Activated CD4-positive, CD25-positive, alpha-beta regulatory T cell treated with anti-CD3 and anti-CD28 coated beads, Interleukin-2, amount 50 U/mL, for 16 hours (primary cell): ENCODE data around the gene C4orf50.

Experiments used
- DNase-seq: peaks from one replicate; pipeline ENCODE4 v3.0.0-alpha.2; 2020; ENCODE audit warnings: low read depth, low spot score

Gene C4orf50

DNA sequence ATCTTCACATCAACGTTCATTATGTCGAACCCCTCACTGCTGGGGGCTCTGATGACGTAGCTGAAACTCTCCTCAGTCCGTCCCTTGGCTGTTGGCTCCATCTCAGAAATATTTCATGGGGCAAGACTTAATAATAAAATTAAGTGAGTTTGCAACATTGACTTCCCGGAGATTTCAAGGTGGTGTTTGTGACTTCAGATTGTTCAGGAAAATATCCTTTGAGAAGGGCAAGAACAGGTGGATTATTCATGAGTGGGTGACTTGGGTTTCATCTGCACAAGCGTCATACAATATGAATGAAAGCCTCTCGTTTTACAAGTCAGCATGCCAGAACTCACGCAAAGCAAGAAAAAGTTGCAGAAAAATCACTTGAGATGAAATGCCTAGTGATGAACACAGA is at the start of gene C4orf50:
C4orf50 (minus strand) TSS at position 101 of the 400 bp plus-strand sequence.
- DNase-seq, result no peak

GRCh38 chr4:6065934-6066590 is 47.8 kb upstream of the C4orf50 start:
- DNase-seq, result no peak

DNA sequence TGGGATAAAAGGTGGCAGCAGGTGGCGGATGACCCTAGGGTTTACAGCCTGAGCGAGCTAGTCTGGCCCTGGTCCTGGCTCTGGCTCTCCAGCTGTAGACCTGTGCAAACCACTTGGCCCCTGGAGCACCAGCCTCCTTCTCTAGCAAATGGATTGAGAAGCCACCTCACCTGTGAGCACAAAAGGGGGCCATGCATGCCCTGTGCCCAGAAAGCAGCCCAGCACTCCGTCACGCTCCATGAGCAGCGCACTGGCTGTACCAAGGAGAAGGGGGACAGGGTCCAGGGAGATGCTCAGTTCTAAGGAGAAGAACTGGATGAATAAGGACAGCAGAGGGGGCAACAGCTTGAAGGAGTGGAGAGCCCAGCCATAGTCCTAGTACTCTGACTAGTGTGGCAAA is 46.9 kb upstream of the C4orf50 start:
- DNase-seq, result no peak

DNA sequence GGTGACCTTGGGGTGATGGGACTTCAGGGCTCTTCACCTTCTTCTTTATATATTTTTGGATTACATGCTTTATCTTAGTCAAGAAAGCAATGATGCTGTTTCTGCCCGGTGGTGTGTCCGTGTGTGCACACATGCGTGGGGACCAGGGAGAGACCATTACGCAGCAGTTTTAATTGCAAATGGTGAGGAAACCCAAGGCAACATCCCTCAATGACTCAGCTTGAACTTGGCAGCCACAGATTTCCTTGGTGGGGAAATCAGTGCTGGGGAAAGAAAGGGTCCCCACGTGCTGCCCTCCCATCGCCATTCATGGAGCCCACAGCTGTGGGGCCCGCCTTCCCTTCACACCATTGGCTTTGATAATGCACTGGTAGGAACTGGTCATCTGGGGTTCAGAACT is 46.2 kb upstream of the C4orf50 start:
- DNase-seq, result no peak

DNA sequence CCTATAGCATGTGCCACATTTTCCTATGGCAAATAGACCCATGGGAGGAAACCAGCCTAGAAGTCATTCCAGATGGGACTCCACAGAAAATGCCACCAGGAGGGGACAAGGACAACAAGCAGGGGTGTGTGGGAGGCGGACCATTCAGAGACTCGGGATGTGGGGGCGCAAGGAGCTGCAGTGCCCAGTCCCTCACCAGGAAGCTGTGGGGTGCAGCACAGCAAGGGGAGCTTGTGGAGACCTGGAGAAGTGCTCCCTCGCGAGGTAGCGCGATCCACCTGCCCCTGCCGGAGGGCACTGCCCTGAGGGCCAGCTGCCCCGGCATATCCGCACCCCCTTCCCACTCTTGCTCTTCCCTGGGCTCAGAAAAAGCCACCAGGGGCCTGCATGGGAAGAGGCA is 45.5 kb upstream of the C4orf50 start:
- no peak for DNase-seq

- no peak for DNase-seq
Measured at GRCh38 chr4:6062133-6062532, 43.9 kb upstream of the C4orf50 start.

DNA sequence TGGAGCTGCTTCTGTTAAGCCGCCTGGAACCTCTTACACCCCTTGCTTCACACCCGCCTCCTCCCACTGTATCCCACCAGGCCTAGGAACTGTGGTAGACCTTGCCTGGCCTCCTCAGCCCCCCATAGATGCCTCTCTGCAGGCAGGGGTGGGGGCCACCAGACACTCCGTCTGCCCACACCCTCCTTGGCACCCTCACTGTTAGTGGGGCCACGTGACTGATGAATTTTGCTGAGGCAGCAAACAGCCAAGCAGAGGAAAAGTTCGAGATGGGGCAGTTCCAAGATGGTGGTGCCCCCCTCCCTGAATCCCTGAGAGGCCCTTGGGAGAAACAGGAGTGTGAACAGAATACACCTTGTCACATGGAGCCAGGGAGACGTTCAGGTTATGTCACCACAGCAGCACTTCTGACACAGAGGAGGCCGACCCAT is 41.2 kb upstream of the C4orf50 start:
- DNase-seq, result no peak

- DNase-seq, result no peak
Measured at GRCh38 chr4:6058531-6059374, 40.5 kb upstream of the C4orf50 start.

GRCh38 chr4:6056976-6057766 is 38.9 kb upstream of the C4orf50 start:
- no peak for DNase-seq

DNA sequence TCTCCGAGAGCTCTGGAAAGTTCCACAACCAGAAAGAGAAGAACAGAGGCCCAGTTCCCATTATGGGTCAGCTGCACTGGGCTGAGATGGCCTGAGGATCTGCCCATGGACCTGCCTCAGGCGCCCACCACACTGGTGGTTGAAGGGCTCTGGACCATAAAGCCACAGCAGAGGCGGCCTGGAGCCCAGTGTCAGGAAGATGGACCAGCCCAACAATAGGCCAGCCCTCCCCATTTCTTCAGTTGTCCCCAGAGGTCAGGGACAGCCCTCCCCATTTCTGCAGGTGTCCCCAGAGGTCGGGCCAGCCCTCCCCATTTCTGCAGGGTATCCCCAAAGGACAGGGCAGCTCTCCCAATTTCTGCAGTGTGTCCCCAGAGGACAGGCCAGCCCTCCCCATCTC is 37.2 kb upstream of the C4orf50 start:
- DNase-seq, result no peak

DNA sequence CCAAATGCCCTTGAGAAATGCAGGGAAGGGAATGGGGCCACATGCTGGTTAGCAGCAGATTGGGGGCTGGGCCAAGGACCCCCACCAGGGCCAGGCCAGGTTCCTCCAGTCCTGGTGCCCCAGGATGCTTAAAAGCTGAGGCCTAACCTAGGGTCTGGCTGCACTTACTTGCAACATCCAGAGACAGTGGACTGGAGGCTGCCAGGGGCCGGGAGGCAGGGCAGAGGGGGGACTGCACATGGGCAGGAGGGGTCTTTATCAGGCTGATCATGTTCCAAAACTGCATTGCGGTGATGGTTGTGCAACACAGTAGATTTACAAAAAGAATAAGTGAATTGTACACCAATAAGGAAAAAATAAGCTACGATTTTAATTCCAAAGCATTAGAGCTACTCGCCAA is 36.8 kb upstream of the C4orf50 start:
- DNase-seq, result no peak

DNA sequence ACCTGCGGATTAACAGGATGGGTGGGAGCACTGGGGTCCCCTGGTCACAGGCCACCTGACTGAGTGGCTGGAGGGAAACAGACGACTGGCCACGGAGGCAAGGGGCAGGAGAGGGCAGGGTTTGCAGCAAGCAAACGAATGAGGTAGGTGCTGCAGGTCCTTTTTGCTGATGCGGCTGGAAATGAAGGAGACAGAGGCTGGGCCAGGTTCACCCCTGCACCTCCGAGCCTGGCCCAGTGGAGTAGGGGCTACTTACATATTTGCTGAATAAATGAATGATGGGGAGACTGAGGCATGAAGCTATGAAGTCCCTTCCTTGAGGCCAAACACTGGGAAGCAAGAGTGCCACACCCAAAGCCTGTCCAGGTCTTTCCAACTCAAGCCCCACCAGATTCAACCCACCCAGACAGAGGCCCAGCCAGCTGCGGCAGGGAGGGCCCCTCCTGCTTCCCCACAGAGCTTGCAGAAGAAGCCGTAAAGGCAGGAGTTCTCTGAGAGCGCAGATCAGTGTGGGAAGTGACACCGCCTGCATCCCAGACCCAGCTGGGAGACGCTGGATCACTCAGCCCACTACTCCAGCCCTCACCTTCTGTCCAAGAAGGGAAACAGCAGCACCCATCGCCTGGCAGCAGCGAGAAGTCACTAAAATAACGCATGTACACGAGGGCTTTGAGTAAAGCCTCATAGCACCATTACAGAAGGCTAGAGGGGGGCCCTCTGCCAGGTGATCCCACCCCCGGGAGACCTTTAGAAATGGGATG is 36.1 kb upstream of the C4orf50 start:
- no peak for DNase-seq

DNA sequence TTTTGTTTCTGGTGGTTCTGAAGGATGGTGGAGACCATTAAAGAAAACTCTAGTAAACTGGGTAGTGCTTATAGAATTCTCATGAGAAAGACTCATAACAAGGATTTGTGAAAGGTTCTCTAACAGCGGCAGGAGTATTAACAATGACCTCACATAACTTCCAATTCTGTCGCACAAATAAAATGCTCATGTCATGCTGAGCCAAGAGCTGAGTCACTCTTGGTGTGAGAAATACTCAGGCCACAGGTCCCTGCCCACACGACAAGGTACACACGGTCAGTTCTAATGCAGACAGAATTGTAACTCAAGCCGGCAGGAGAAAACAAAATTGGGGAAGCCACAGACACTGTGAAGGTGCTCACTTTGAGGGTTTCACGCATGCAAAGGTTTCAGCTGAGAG is 34.4 kb upstream of the C4orf50 start:
- DNase-seq, result no peak

- no peak for DNase-seq
Measured at GRCh38 chr4:6050551-6050950, 32.3 kb upstream of the C4orf50 start.

DNA sequence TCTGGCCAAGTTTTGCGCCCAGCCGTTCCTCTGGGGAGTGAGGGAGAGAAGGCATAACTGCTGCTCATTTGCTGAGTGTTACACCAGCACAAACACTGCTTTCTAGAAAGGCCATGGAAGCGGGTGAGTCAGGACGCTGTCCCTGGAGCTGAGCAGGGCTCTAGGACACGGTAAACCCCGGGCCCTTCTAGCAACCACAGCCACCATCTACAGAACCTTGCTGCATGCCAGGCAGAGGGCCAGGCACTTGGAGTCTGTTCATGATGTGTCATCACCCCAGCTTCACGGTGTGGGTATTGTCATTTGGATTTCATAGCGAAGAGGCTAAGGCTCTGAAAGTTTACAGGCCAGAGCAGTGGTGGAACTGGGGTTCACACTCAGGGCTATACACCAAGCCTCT is 31.8 kb upstream of the C4orf50 start:
- DNase-seq, result no peak

GRCh38 chr4:6049278-6049677 is 31.0 kb upstream of the C4orf50 start:
- DNase-seq, result no peak

DNA sequence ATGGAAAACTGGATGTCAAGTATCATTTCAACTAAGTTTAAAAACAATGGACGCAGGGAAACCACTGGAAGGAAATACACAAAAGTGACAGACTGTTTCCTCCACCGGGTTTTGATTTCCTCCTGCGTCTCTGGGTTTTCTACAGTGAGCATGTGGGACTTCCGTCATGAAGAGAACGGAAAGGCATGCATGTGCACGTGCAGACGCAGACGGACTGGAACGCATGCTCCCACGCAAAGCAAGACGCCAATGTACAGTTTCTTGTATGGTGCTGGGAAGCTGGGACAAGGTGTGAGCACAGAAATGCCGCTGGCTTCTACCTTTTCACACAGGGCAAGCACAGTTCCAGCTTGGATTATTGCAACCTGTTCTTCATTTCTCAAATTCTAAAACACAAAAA is 30.3 kb upstream of the C4orf50 start:
- no peak for DNase-seq

DNA sequence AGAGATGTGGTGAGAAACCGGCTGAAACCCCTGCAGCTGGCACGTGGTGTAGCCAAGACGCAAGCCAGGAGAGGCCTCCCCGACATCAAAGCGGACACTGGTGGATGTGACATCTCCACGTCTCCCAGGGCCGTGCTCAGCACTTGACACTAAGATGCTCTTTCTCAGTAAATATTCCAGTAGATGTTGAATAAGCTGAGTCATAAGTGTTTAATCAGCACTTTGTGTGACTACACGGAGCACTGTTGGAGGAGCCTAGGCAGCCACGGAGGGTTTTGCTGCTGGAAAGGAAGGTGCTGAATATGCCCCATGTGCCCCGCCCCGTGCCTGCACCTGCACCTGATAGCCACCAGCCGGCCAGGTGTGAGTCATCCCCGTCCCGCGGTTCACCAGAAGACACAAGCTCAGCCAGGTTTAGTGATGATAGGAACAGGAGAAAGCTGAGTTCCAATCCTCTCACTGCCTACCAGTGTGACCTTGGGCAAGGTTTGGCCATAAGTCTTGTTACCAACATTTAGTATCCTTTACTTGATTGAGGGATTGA is 29.0 kb upstream of the C4orf50 start:
- no peak for DNase-seq

- no peak for DNase-seq
Measured at GRCh38 chr4:6046526-6047129, 28.4 kb upstream of the C4orf50 start.

GRCh38 chr4:6044805-6045204 is 26.6 kb upstream of the C4orf50 start:
- DNase-seq, result no peak

DNA sequence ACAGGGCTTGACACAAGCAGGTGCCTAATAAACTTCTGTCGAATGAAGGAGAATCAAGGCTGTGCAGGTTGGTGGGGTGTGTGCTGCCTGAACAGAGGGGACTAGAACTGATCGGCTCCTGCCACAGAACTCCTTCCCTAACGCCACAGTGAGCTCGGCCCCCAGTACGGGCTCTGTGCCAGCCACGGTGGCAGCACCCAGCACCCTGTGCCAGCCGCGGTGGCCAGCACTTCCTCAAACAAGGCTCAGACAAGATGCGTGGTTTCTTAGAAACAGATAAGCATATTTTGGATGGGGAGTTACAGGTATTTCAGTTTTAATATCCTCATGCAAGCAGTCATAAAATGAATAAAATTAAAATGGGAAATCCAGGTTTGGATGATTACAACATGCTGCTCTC is 26.0 kb upstream of the C4orf50 start:
- no peak for DNase-seq
